Measurements from ENCODE around the gene HMBS.

Gene HMBS

GRCh38 chr11:119114351-119114750, 29.7 kb downstream of the HMBS start:
- Mint-ChIP-seq H3K4me3 (no peak overlapping the region), H3K27ac (peak overlapping the region; percentile 97), H3K27me3 (no peaks in the 10 kb centered on the region), H3K36me3 (ENCODE audit: low read depth) (peaks cover 89% of the 10 kb centered on the region), H3K4me1 (ENCODE audit: low read depth) (peaks cover 67% of the 10 kb centered on the region), H3K9me3 (no peaks in the 10 kb centered on the region)
- intact Hi-C loops (cut with micrococcal nuclease), result no loop called here

- intact Hi-C loops (cut with micrococcal nuclease), result loop anchor here (1.0 kb wide), 1 partner anchor 7 kb away; no protein-coding TSS in a partner anchor
- H3K9me3 Mint-ChIP-seq, result no peaks in the 10 kb centered on the region
- peak overlapping the region; percentile 97 for H3K27ac Mint-ChIP-seq
- peaks cover 62% of the 10 kb centered on the region for H3K4me1 Mint-ChIP-seq (ENCODE audit: low read depth)
- no peaks in the 10 kb centered on the region for H3K27me3 Mint-ChIP-seq
- H3K4me3 Mint-ChIP-seq, result peak overlapping the region; percentile 80
- H3K36me3 Mint-ChIP-seq (ENCODE audit: low read depth), result peaks cover 78% of the 10 kb centered on the region
These were observed 31.0 kb downstream of the HMBS start for GRCh38 chr11:119115484-119116234.

- Mint-ChIP-seq H3K27ac (peak overlapping the region; percentile 97), H3K9me3 (no peaks in the 10 kb centered on the region), H3K36me3 (ENCODE audit: low read depth) (peaks cover 73% of the 10 kb centered on the region), H3K27me3 (no peaks in the 10 kb centered on the region), H3K4me1 (ENCODE audit: low read depth) (peaks cover 60% of the 10 kb centered on the region), H3K4me3 (peak overlapping the region; percentile 80)
- intact Hi-C loops (cut with micrococcal nuclease), result loop anchor here (1.0 kb wide), 1 partner anchor 8 kb away; no protein-coding TSS in a partner anchor
These were observed 31.5 kb downstream of the HMBS start for GRCh38 chr11:119116235-119116594.

GRCh38 chr11:119116601-119117000, 31.9 kb downstream of the HMBS start:
- H3K27me3 Mint-ChIP-seq, result no peaks in the 10 kb centered on the region
- H3K27ac Mint-ChIP-seq, result peak overlapping the region; percentile 97
- H3K4me3 Mint-ChIP-seq, result peak overlapping the region; percentile 80
- H3K4me1 Mint-ChIP-seq (ENCODE audit: low read depth), result peaks cover 56% of the 10 kb centered on the region
- no peaks in the 10 kb centered on the region for H3K9me3 Mint-ChIP-seq
- intact Hi-C loops (cut with micrococcal nuclease), result loop anchor here (1.0 kb wide), 1 partner anchor 8 kb away; no protein-coding TSS in a partner anchor
- peaks cover 72% of the 10 kb centered on the region for H3K36me3 Mint-ChIP-seq (ENCODE audit: low read depth)

GRCh38 chr11:119117004-119117706, 32.5 kb downstream of the HMBS start:
- Mint-ChIP-seq H3K4me3 (peak overlapping the region; percentile 80), H3K27ac (peak overlapping the region; percentile 97), H3K4me1 (ENCODE audit: low read depth) (peaks cover 62% of the 10 kb centered on the region), H3K9me3 (no peaks in the 10 kb centered on the region), H3K27me3 (no peaks in the 10 kb centered on the region), H3K36me3 (ENCODE audit: low read depth) (peaks cover 72% of the 10 kb centered on the region)
- intact Hi-C loops (cut with micrococcal nuclease), result no loop called here

GRCh38 chr11:119118227-119118626, 33.5 kb downstream of the HMBS start:
- no peak overlapping the region for H3K4me3 Mint-ChIP-seq
- peaks cover 63% of the 10 kb centered on the region for H3K4me1 Mint-ChIP-seq (ENCODE audit: low read depth)
- H3K27me3 Mint-ChIP-seq, result no peaks in the 10 kb centered on the region
- intact Hi-C loops (cut with micrococcal nuclease), result no loop called here
- H3K9me3 Mint-ChIP-seq, result no peaks in the 10 kb centered on the region
- H3K36me3 Mint-ChIP-seq (ENCODE audit: low read depth), result peaks cover 64% of the 10 kb centered on the region
- no peak overlapping the region for H3K27ac Mint-ChIP-seq

GRCh38 chr11:119118946-119119345, 34.3 kb downstream of the HMBS start:
- Mint-ChIP-seq H3K27ac (no peak overlapping the region), H3K36me3 (ENCODE audit: low read depth) (peaks cover 64% of the 10 kb centered on the region), H3K9me3 (no peaks in the 10 kb centered on the region), H3K27me3 (no peaks in the 10 kb centered on the region), H3K4me3 (no peak overlapping the region), H3K4me1 (ENCODE audit: low read depth) (peaks cover 58% of the 10 kb centered on the region)
- intact Hi-C loops (cut with micrococcal nuclease), result no loop called here

- H3K27ac Mint-ChIP-seq, result peak overlapping the region; percentile 87
- peak overlapping the region; percentile 92 for H3K4me3 Mint-ChIP-seq
- peaks cover 49% of the 10 kb centered on the region for H3K4me1 Mint-ChIP-seq (ENCODE audit: low read depth)
- H3K36me3 Mint-ChIP-seq (ENCODE audit: low read depth), result peaks cover 56% of the 10 kb centered on the region
- intact Hi-C loops (cut with micrococcal nuclease), result loop anchor here (2.0 kb wide), 1 partner anchor 14 kb away; the partner anchor contains the start of gene C2CD2L
- no peaks in the 10 kb centered on the region for H3K27me3 Mint-ChIP-seq
- no peaks in the 10 kb centered on the region for H3K9me3 Mint-ChIP-seq
These were observed 35.9 kb downstream of the HMBS start for GRCh38 chr11:119120639-119121007.

- Mint-ChIP-seq H3K4me3 (peak within 1 kb of the TSS; percentile 92), H3K27me3 (no peaks in the 10 kb centered on the region), H3K27ac (peak within 1 kb of the TSS; percentile 87), H3K9me3 (no peaks in the 10 kb centered on the region), H3K4me1 (ENCODE audit: low read depth) (peaks cover 43% of the 10 kb centered on the region), H3K36me3 (ENCODE audit: low read depth) (peaks cover 50% of the 10 kb centered on the region)
- intact Hi-C loops (cut with micrococcal nuclease), result loop anchor here (2.0 kb wide), 1 partner anchor 14 kb away; the partner anchor contains the start of gene C2CD2L
These were observed 36.5 kb downstream of the HMBS start, which contains the start of gene HINFP for GRCh38 chr11:119121008-119121810. TSS of gene HINFP (plus strand) at chr11:119121580. CDS start at chr11:119126945, 5,365 bp downstream.

- peak overlapping the region; percentile 92 for H3K4me3 Mint-ChIP-seq
- intact Hi-C loops (cut with micrococcal nuclease), result loop anchor here (2.0 kb wide), 1 partner anchor 15 kb away; the partner anchor contains the start of gene C2CD2L
- H3K27me3 Mint-ChIP-seq, result no peaks in the 10 kb centered on the region
- H3K36me3 Mint-ChIP-seq (ENCODE audit: low read depth), result peaks cover 47% of the 10 kb centered on the region
- H3K4me1 Mint-ChIP-seq (ENCODE audit: low read depth), result peaks cover 39% of the 10 kb centered on the region
- H3K9me3 Mint-ChIP-seq, result no peaks in the 10 kb centered on the region
- peak overlapping the region; percentile 87 for H3K27ac Mint-ChIP-seq
These were observed 37.1 kb downstream of the HMBS start for GRCh38 chr11:119121811-119122124.

GRCh38 chr11:119125821-119126220, 41.1 kb downstream of the HMBS start:
- Mint-ChIP-seq H3K36me3 (ENCODE audit: low read depth) (peaks cover 66% of the 10 kb centered on the region), H3K4me3 (no peak overlapping the region), H3K27ac (no peak overlapping the region), H3K27me3 (no peaks in the 10 kb centered on the region), H3K9me3 (no peaks in the 10 kb centered on the region), H3K4me1 (ENCODE audit: low read depth) (peaks cover 25% of the 10 kb centered on the region)
- intact Hi-C loops (cut with micrococcal nuclease), result no loop called here

- Mint-ChIP-seq H3K4me1 (ENCODE audit: low read depth) (peaks cover 21% of the 10 kb centered on the region), H3K27me3 (no peaks in the 10 kb centered on the region), H3K27ac (no peak overlapping the region), H3K9me3 (no peaks in the 10 kb centered on the region), H3K36me3 (ENCODE audit: low read depth) (peaks cover 71% of the 10 kb centered on the region), H3K4me3 (no peak overlapping the region)
- intact Hi-C loops (cut with micrococcal nuclease), result no loop called here
These were observed 42.1 kb downstream of the HMBS start for GRCh38 chr11:119126675-119127268.

GRCh38 chr11:119130662-119131061, 46.0 kb downstream of the HMBS start:
- H3K4me3 Mint-ChIP-seq, result no peak overlapping the region
- intact Hi-C loops (cut with micrococcal nuclease), result no loop called here
- peaks cover 15% of the 10 kb centered on the region for H3K4me1 Mint-ChIP-seq (ENCODE audit: low read depth)
- no peak overlapping the region for H3K27ac Mint-ChIP-seq
- H3K9me3 Mint-ChIP-seq, result no peaks in the 10 kb centered on the region
- H3K27me3 Mint-ChIP-seq, result no peaks in the 10 kb centered on the region
- H3K36me3 Mint-ChIP-seq (ENCODE audit: low read depth), result peaks cover 82% of the 10 kb centered on the region

Measured in dendritic cell treated with granulocyte-macrophage colony-stimulating factor and Interleukin-4, amounts not matched to agents 40 ng/mL and 50 ng/mL, for 4 days (primary cell).